HepG2 (cell line): Measurements from ENCODE around the gene CTF1. TPM values are rescaled to one million over a fixed set of nuclear protein-coding genes. Genes with fewer than 3 reads are reported as not detected.

Source experiments
- ARNT2 ChIP-seq: sonication (generic); formaldehyde crosslinking; IDR thresholded peaks from 2 replicates; pipeline ENCODE4 v1.8.0; 2022; ENCODE audit warnings: mild to moderate bottlenecking, low read depth, missing genetic modification reagents, moderate library complexity
- ESRRA ChIP-seq: sonication (generic); formaldehyde crosslinking; IDR thresholded peaks from 2 replicates; pipeline ENCODE4 v1.5.1; 2020; ENCODE audit warnings: mild to moderate bottlenecking, low read depth, missing genetic modification reagents
- FOXP1 ChIP-seq, 2 experiments: fragments of 450-650 bp in 1 of 2; IDR thresholded peaks; 2 replicates each; pipeline ENCODE4 v1.6.1; 2017 to 2018; ENCODE audit warnings: antibody characterized with exemption in 1 of 2
- MLLT10 ChIP-seq: sonication (generic); formaldehyde crosslinking; IDR thresholded peaks from 2 replicates; pipeline ENCODE4 v1.4.0; 2020; ENCODE audit warnings: missing genetic modification reagents
- RFXAP ChIP-seq: sonication (generic); formaldehyde crosslinking; IDR thresholded peaks from 2 replicates; pipeline ENCODE4 v1.4.0; 2020; ENCODE audit warnings: missing genetic modification reagents, borderline replicate concordance
- ZBTB38 ChIP-seq: sonication (generic); formaldehyde crosslinking; IDR thresholded peaks from 2 replicates; pipeline ENCODE4 v1.5.1; 2020; ENCODE audit warnings: mild to moderate bottlenecking, missing genetic modification reagents
- ZNF616 ChIP-seq: sonication (generic); formaldehyde crosslinking; IDR thresholded peaks from 2 replicates; pipeline ENCODE4 v1.5.0; 2020; ENCODE audit warnings: low read depth, mild to moderate bottlenecking, missing genetic modification reagents
- ZNF749 ChIP-seq: sonication (generic); formaldehyde crosslinking; IDR thresholded peaks from 2 replicates; pipeline ENCODE4 v1.8.0; 2022; ENCODE audit warnings: mild to moderate bottlenecking, missing genetic modification reagents, moderate library complexity, borderline replicate concordance
- ZSCAN25 ChIP-seq: sonication (generic); formaldehyde crosslinking; IDR thresholded peaks from 2 replicates; pipeline ENCODE4 v1.8.0; 2022; ENCODE audit warnings: mild to moderate bottlenecking, missing genetic modification reagents
- polyA plus RNA-seq, 8 experiments: library from polyadenylated mRNA; depleted of rRNA in 3 of 8; stranded (reverse) in 7 of 8; unstranded in 1 of 8; fragments of >200 nt; fragmentation: Illumina TruSeq in 4 of 8; extraction: Trizol in 4 of 8; gene quantifications; 2 replicates each; pipeline versions ENCODE4 v1.2.1 to v1.2.3, GENCODE V29; 2011 to 2016; ENCODE audit warnings: low read depth in 4 of 8, missing spikeins in 1 of 8, mixed read lengths in 1 of 8; ENCODE audit not compliant: insufficient read depth in 1 of 8
- total RNA-seq, 5 experiments: library from RNA; depleted of rRNA; stranded (reverse); fragments of >200 nt; fragmentation: Illumina TruSeq; extraction: Trizol; gene quantifications; 2 replicates each; pipeline ENCODE4 v1.2.3, GENCODE V29; 2016; ENCODE audit warnings: low read depth in 1 of 5
- TF ChIP-seq, protein P1 (sequence below): sonication (generic); formaldehyde crosslinking; IDR thresholded peaks from 2 replicates; pipeline ENCODE4 v1.9.0; 2021; ENCODE audit warnings: missing genetic modification reagents, mild to moderate bottlenecking, borderline replicate concordance
- TF ChIP-seq, protein P2 (sequence below), 2 experiments: IDR thresholded peaks; 2 replicates each; pipeline ENCODE4 v1.6.1; 2011 to 2012; ENCODE audit warnings: low read length in 2 of 2, borderline replicate concordance in 1 of 2, low read depth in 1 of 2, mild to moderate bottlenecking in 1 of 2, moderate library complexity in 1 of 2
- TF ChIP-seq, protein P3 (sequence below): IDR thresholded peaks from 2 replicates; pipeline ENCODE4 v1.6.1; 2012; ENCODE audit warnings: low read depth, low read length, improper control_type of control experiment
- TF ChIP-seq, protein P4 (sequence below): sonication (generic); formaldehyde crosslinking; IDR thresholded peaks from 2 replicates; pipeline ENCODE4 v1.4.0; 2020; ENCODE audit warnings: missing genetic modification reagents, borderline replicate concordance
- TF ChIP-seq, protein P5 (sequence below): sonication (generic); formaldehyde crosslinking; conservative IDR thresholded peaks from 2 replicates; pipeline ENCODE4 v1.8.0; 2022; ENCODE audit warnings: mild to moderate bottlenecking, moderate library complexity, missing genetic modification reagents
- TF ChIP-seq, protein P6 (sequence below): sonication (generic); formaldehyde crosslinking; IDR thresholded peaks from 2 replicates; pipeline ENCODE4 v1.5.1; 2020; ENCODE audit warnings: mild to moderate bottlenecking, missing genetic modification reagents, borderline replicate concordance

Gene CTF1
- total and polyA plus RNA-seq, 2 of the 13 experiments (the other 11 are each of a cell fraction or from before 2014, with no cell fraction given), result 0.13 to 1.8 TPM

DNA sequence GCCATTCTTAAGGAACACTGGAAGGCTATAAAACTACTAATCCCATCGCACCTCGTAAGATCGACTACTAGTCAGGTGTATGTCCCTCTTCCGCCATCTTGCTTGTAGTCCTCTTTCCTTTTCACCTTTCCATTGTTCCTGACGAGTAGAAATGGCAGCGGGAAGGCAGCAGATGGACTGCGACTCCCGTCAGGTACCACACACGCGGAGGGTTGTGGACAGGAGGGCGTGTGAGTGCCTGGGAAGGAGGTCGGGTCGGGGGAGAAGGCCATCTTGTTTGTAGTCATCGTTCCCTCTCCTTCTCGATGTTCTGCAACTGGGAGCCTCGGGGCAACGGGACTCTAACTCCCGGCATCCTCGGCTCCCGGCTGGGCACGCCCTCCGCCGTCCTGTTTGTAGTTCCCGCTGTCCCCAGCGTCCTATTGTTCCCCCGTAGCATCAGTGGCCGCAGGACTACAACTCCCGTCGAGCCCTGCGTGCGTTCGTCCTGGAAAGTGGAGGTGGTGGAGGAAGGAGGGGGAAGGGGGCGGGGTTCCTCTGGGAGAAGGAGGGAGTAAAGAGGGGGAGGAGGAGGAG, 26.6 kb downstream of the CTF1 start (continued):
- TF ChIP-seq, protein P1, sequence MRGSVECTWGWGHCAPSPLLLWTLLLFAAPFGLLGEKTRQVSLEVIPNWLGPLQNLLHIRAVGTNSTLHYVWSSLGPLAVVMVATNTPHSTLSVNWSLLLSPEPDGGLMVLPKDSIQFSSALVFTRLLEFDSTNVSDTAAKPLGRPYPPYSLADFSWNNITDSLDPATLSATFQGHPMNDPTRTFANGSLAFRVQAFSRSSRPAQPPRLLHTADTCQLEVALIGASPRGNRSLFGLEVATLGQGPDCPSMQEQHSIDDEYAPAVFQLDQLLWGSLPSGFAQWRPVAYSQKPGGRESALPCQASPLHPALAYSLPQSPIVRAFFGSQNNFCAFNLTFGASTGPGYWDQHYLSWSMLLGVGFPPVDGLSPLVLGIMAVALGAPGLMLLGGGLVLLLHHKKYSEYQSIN, result no peak
- TF ChIP-seq FOXP1 (IDR thresholded peaks at IDR 0.05), result no peak
- no peak for TF ChIP-seq FOXP1 (CRISPR knock-in tag; IDR thresholded peaks at IDR 0.05)
- TF ChIP-seq ZSCAN25 (CRISPR knock-in tag), result 0 out of 2 replicates have a peak, but pooled peaks have one; percentile 44
- no peak for TF ChIP-seq MLLT10 (CRISPR knock-in tag)
- TF ChIP-seq, protein P2, sequence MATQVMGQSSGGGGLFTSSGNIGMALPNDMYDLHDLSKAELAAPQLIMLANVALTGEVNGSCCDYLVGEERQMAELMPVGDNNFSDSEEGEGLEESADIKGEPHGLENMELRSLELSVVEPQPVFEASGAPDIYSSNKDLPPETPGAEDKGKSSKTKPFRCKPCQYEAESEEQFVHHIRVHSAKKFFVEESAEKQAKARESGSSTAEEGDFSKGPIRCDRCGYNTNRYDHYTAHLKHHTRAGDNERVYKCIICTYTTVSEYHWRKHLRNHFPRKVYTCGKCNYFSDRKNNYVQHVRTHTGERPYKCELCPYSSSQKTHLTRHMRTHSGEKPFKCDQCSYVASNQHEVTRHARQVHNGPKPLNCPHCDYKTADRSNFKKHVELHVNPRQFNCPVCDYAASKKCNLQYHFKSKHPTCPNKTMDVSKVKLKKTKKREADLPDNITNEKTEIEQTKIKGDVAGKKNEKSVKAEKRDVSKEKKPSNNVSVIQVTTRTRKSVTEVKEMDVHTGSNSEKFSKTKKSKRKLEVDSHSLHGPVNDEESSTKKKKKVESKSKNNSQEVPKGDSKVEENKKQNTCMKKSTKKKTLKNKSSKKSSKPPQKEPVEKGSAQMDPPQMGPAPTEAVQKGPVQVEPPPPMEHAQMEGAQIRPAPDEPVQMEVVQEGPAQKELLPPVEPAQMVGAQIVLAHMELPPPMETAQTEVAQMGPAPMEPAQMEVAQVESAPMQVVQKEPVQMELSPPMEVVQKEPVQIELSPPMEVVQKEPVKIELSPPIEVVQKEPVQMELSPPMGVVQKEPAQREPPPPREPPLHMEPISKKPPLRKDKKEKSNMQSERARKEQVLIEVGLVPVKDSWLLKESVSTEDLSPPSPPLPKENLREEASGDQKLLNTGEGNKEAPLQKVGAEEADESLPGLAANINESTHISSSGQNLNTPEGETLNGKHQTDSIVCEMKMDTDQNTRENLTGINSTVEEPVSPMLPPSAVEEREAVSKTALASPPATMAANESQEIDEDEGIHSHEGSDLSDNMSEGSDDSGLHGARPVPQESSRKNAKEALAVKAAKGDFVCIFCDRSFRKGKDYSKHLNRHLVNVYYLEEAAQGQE (IDR thresholded peaks at IDR 0.05; ENCODE audit: borderline replicate concordance in 1 of 2, low read depth in 1 of 2, low read length in 2 of 2), result no peak
- 0 out of 2 replicates have a peak, but pooled peaks have one; percentile 81 for TF ChIP-seq RFXAP (CRISPR knock-in tag)
- no peak; the same call in 1 of the 2 replicates for TF ChIP-seq ZNF616 (CRISPR knock-in tag)
- TF ChIP-seq, protein P3, sequence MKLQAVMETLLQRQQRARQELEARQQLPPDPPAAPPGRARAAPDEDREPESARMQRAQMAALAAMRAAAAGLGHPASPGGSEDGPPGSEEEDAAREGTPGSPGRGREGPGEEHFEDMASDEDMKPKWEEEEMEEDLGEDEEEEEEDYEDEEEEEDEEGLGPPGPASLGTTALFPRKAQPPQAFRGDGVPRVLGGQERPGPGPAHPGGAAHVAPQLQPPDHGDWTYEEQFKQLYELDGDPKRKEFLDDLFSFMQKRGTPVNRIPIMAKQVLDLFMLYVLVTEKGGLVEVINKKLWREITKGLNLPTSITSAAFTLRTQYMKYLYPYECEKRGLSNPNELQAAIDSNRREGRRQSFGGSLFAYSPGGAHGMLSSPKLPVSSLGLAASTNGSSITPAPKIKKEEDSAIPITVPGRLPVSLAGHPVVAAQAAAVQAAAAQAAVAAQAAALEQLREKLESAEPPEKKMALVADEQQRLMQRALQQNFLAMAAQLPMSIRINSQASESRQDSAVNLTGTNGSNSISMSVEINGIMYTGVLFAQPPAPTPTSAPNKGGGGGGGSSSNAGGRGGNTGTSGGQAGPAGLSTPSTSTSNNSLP, result 0 out of 2 replicates have a peak, but pooled peaks have one; percentile 35
- no peak for TF ChIP-seq ZNF749 (CRISPR knock-in tag)
- TF ChIP-seq, protein P4, sequence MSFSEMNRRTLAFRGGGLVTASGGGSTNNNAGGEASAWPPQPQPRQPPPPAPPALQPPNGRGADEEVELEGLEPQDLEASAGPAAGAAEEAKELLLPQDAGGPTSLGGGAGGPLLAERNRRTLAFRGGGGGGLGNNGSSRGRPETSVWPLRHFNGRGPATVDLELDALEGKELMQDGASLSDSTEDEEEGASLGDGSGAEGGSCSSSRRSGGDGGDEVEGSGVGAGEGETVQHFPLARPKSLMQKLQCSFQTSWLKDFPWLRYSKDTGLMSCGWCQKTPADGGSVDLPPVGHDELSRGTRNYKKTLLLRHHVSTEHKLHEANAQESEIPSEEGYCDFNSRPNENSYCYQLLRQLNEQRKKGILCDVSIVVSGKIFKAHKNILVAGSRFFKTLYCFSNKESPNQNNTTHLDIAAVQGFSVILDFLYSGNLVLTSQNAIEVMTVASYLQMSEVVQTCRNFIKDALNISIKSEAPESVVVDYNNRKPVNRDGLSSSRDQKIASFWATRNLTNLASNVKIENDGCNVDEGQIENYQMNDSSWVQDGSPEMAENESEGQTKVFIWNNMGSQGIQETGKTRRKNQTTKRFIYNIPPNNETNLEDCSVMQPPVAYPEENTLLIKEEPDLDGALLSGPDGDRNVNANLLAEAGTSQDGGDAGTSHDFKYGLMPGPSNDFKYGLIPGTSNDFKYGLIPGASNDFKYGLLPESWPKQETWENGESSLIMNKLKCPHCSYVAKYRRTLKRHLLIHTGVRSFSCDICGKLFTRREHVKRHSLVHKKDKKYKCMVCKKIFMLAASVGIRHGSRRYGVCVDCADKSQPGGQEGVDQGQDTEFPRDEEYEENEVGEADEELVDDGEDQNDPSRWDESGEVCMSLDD, result no peak
- no peak for TF ChIP-seq ESRRA (CRISPR knock-in tag)
- TF ChIP-seq, protein P5, sequence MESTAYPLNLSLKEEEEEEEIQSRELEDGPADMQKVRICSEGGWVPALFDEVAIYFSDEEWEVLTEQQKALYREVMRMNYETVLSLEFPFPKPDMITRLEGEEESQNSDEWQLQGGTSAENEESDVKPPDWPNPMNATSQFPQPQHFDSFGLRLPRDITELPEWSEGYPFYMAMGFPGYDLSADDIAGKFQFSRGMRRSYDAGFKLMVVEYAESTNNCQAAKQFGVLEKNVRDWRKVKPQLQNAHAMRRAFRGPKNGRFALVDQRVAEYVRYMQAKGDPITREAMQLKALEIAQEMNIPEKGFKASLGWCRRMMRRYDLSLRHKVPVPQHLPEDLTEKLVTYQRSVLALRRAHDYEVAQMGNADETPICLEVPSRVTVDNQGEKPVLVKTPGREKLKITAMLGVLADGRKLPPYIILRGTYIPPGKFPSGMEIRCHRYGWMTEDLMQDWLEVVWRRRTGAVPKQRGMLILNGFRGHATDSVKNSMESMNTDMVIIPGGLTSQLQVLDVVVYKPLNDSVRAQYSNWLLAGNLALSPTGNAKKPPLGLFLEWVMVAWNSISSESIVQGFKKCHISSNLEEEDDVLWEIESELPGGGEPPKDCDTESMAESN (CRISPR knock-in tag), result no peak
- TF ChIP-seq, protein P6, sequence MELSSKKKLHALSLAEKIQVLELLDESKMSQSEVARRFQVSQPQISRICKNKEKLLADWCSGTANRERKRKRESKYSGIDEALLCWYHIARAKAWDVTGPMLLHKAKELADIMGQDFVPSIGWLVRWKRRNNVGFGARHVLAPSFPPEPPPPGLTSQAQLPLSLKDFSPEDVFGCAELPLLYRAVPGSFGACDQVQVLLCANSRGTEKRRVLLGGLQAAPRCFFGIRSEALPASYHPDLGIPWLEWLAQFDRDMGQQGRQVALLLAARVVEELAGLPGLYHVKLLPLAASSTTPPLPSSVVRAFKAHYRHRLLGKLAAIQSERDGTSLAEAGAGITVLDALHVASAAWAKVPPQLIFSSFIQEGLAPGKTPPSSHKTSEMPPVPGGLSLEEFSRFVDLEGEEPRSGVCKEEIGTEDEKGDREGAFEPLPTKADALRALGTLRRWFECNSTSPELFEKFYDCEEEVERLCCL, result no peak
- TF ChIP-seq ARNT2 (CRISPR knock-in tag), result peak; percentile 35; the same call in 1 of the 2 replicates
- TF ChIP-seq ZBTB38, result peak; percentile 65
